HepG2 (cell line): ENCODE results near the gene MTARC1.

ENCODE experiments used
- CREB1 ChIP-seq, 2 experiments: fragments of 450-650 bp in 1 of 2; IDR thresholded peaks; 2 replicates each; pipeline ENCODE4 v1.6.1; 2016 to 2017; ENCODE audit warnings: control low read depth in 1 of 2, mild to moderate bottlenecking in 1 of 2, missing compliant biosample characterization in 1 of 2, missing genetic modification characterization in 1 of 2
- ERF ChIP-seq: IDR thresholded peaks from 2 replicates; pipeline ENCODE4 v1.6.1; 2018; ENCODE audit warnings: missing biosample characterization, missing genetic modification reagents
- FOSL1 ChIP-seq: sonication (generic); formaldehyde crosslinking; IDR thresholded peaks from 2 replicates; pipeline ENCODE4 v1.9.0; 2021; ENCODE audit warnings: missing genetic modification reagents, borderline replicate concordance
- HDAC2 ChIP-seq: sonication (generic); formaldehyde crosslinking; IDR thresholded peaks from 2 replicates; pipeline ENCODE4 v1.4.0; 2020; ENCODE audit warnings: missing genetic modification reagents
- HOXA7 ChIP-seq: sonication (generic); formaldehyde crosslinking; IDR thresholded peaks from 2 replicates; pipeline ENCODE4 v1.8.1; 2022; ENCODE audit warnings: mild to moderate bottlenecking, missing genetic modification reagents, moderate library complexity
- POLR2A ChIP-seq, 2 experiments: IDR thresholded peaks; 2 replicates each; pipeline ENCODE4 v1.6.1; 2011; ENCODE audit warnings: low read depth in 2 of 2, low read length in 2 of 2, mild to moderate bottlenecking in 1 of 2, moderate library complexity in 1 of 2; ENCODE audit not compliant: insufficient read depth in 1 of 2
- TF ChIP-seq, protein P1 (sequence below): sonication (generic); formaldehyde crosslinking; IDR thresholded peaks from 2 replicates; pipeline ENCODE4 v1.5.0; 2020; ENCODE audit warnings: mild to moderate bottlenecking, missing genetic modification reagents, moderate library complexity
- TF ChIP-seq, protein P2 (sequence below): sonication (generic); formaldehyde crosslinking; IDR thresholded peaks from 2 replicates; pipeline ENCODE4 v1.4.0; 2020; ENCODE audit warnings: missing genetic modification reagents
- TF ChIP-seq, protein P3 (sequence below): sonication (generic); formaldehyde crosslinking; IDR thresholded peaks from 2 replicates; pipeline ENCODE4 v1.4.0; 2020; ENCODE audit warnings: missing genetic modification reagents, borderline replicate concordance
- TF ChIP-seq, protein P4 (sequence below): sonication (generic); formaldehyde crosslinking; IDR thresholded peaks from 2 replicates; pipeline ENCODE4 v1.4.0; 2020; ENCODE audit warnings: missing genetic modification reagents

DNA sequence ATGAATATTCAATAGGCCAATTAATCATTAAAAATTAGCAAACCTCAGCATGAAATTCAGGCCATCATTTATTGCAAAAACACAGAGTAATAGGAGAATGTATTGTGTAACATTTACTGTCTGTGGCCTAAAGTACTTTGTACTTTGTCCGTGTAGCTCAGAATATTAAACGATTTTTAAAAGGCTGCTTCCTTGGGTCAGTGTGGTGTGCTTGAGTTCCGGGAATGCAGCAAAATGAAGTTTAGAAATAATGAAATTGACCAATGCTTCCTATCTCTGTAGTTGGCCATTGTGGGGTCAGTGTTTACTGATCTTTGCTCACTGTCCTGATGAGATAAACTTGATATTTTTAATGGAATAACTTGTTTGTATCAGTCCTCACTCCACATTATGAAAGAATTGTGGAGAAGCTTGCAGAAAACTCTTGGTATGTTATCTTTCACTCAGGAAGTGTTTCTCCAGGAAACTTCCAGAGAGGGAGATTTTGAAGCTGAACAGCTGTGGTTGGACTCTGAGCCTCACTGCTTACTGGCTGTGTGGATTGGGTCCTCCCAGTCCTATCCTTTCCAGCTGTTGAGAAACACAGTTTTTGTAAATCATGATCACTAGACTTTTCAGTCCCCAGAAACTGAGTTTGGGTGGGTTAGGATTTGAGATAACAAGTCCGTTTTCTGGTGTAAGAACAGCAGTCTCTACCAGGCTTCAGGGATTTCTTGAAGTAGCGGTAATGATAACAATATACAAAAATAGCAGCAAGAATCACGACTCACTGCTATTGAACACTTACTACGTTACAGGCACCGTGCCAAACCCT, 19.2 kb upstream of the MTARC1 start:
- TF ChIP-seq HOXA7 (CRISPR knock-in tag) (no peak), CREB1 (IDR thresholded peaks at IDR 0.05) (no peak), CREB1 (CRISPR knock-in tag; IDR thresholded peaks at IDR 0.05) (no peak; the same call in 1 of the 2 replicates), ERF (CRISPR knock-in tag) (peak; percentile 9; the same call in 1 of the 2 replicates), HDAC2 (CRISPR knock-in tag) (peak; percentile 38; the same call in 1 of the 2 replicates), FOSL1 (CRISPR knock-in tag) (no peak), POLR2A (IDR thresholded peaks at IDR 0.05; ENCODE audit: insufficient read depth in 1 of 2, low read depth in 2 of 2, low read length in 2 of 2) (no peak)
- TF ChIP-seq, protein P1, sequence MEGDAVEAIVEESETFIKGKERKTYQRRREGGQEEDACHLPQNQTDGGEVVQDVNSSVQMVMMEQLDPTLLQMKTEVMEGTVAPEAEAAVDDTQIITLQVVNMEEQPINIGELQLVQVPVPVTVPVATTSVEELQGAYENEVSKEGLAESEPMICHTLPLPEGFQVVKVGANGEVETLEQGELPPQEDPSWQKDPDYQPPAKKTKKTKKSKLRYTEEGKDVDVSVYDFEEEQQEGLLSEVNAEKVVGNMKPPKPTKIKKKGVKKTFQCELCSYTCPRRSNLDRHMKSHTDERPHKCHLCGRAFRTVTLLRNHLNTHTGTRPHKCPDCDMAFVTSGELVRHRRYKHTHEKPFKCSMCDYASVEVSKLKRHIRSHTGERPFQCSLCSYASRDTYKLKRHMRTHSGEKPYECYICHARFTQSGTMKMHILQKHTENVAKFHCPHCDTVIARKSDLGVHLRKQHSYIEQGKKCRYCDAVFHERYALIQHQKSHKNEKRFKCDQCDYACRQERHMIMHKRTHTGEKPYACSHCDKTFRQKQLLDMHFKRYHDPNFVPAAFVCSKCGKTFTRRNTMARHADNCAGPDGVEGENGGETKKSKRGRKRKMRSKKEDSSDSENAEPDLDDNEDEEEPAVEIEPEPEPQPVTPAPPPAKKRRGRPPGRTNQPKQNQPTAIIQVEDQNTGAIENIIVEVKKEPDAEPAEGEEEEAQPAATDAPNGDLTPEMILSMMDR (CRISPR knock-in tag) = no peak
- TF ChIP-seq, protein P2, sequence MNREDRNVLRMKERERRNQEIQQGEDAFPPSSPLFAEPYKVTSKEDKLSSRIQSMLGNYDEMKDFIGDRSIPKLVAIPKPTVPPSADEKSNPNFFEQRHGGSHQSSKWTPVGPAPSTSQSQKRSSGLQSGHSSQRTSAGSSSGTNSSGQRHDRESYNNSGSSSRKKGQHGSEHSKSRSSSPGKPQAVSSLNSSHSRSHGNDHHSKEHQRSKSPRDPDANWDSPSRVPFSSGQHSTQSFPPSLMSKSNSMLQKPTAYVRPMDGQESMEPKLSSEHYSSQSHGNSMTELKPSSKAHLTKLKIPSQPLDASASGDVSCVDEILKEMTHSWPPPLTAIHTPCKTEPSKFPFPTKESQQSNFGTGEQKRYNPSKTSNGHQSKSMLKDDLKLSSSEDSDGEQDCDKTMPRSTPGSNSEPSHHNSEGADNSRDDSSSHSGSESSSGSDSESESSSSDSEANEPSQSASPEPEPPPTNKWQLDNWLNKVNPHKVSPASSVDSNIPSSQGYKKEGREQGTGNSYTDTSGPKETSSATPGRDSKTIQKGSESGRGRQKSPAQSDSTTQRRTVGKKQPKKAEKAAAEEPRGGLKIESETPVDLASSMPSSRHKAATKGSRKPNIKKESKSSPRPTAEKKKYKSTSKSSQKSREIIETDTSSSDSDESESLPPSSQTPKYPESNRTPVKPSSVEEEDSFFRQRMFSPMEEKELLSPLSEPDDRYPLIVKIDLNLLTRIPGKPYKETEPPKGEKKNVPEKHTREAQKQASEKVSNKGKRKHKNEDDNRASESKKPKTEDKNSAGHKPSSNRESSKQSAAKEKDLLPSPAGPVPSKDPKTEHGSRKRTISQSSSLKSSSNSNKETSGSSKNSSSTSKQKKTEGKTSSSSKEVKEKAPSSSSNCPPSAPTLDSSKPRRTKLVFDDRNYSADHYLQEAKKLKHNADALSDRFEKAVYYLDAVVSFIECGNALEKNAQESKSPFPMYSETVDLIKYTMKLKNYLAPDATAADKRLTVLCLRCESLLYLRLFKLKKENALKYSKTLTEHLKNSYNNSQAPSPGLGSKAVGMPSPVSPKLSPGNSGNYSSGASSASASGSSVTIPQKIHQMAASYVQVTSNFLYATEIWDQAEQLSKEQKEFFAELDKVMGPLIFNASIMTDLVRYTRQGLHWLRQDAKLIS = no peak
- TF ChIP-seq, protein P3, sequence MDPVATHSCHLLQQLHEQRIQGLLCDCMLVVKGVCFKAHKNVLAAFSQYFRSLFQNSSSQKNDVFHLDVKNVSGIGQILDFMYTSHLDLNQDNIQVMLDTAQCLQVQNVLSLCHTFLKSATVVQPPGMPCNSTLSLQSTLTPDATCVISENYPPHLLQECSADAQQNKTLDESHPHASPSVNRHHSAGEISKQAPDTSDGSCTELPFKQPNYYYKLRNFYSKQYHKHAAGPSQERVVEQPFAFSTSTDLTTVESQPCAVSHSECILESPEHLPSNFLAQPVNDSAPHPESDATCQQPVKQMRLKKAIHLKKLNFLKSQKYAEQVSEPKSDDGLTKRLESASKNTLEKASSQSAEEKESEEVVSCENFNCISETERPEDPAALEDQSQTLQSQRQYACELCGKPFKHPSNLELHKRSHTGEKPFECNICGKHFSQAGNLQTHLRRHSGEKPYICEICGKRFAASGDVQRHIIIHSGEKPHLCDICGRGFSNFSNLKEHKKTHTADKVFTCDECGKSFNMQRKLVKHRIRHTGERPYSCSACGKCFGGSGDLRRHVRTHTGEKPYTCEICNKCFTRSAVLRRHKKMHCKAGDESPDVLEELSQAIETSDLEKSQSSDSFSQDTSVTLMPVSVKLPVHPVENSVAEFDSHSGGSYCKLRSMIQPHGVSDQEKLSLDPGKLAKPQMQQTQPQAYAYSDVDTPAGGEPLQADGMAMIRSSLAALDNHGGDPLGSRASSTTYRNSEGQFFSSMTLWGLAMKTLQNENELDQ (CRISPR knock-in tag) = no peak
- TF ChIP-seq, protein P4, sequence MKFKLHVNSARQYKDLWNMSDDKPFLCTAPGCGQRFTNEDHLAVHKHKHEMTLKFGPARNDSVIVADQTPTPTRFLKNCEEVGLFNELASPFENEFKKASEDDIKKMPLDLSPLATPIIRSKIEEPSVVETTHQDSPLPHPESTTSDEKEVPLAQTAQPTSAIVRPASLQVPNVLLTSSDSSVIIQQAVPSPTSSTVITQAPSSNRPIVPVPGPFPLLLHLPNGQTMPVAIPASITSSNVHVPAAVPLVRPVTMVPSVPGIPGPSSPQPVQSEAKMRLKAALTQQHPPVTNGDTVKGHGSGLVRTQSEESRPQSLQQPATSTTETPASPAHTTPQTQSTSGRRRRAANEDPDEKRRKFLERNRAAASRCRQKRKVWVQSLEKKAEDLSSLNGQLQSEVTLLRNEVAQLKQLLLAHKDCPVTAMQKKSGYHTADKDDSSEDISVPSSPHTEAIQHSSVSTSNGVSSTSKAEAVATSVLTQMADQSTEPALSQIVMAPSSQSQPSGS (CRISPR knock-in tag) = 0 out of 2 replicates have a peak, but pooled peaks have one; percentile 12
